Smooth muscle cell of the brain vasculature (primary cell): Measurements from ENCODE around the gene TGM2.

Experiments
- DNase-seq: peaks from one replicate; pipeline ENCODE4 v3.0.0-alpha.2; 2012; ENCODE audit warnings: low read depth, low spot score

Gene TGM2

DNA sequence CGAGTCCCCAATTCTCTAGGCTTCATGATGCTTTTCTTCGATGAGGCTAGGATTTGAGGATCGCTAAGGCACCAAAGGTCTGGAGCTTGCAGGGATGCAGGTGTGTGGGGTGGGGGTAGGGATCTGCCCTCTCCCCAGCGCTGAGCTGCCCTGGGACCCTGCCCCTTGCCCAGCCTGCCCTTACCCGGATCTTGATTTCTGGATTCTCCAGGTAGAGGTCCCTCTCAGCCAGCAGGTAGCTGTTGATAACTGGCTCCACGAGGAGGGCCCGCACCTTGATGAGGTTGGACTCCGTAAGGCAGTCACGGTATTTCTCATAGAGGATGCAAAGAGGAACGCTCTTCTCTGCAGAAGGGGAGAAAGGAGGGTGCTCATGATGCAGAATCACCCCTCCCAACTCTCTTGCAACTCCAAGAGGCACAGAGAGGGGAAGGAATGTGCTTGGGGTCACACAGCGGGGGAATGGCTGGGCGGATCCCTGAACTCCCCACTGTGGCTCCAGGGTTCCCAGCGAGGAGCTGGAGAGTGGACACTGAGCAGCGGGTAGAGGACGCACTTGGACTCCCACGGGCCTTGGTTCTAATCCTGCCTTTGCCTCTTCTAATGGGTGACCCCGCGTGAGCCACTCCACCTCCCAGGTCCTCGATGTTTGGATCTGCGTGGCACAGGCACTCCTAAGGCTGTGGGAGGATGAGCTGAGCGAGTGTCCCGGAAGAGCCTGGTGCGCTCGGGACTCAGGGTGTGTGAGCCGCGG lies 32.7 kb downstream of the TGM2 start:
- DNase-seq: no peak

DNA sequence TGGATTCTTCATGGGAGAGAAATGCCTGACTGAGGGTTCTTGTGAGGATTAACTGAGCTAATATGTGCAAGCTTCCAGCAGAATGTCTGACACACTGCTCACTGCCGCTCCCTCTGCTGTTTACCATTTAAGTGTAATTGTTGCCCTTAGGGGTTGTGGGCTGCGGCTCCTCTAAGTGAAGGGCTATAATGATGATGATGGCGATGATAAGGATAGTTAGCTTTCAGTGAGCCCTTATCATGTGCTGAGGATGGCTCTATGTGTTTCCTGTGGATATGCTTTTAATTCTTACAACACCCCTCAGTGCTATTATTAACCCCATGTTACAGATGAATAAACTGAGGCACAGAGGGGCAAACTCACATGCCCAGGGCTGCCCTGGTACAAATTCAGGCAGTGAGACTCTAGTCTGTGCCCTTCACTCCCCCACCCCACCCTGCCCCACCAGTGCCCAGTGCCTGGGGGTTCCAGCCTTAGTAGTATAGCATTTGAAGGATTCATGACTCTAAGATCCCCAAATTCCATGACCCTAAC lies 33.4 kb downstream of the TGM2 start:
- DNase-seq: no peak

DNA sequence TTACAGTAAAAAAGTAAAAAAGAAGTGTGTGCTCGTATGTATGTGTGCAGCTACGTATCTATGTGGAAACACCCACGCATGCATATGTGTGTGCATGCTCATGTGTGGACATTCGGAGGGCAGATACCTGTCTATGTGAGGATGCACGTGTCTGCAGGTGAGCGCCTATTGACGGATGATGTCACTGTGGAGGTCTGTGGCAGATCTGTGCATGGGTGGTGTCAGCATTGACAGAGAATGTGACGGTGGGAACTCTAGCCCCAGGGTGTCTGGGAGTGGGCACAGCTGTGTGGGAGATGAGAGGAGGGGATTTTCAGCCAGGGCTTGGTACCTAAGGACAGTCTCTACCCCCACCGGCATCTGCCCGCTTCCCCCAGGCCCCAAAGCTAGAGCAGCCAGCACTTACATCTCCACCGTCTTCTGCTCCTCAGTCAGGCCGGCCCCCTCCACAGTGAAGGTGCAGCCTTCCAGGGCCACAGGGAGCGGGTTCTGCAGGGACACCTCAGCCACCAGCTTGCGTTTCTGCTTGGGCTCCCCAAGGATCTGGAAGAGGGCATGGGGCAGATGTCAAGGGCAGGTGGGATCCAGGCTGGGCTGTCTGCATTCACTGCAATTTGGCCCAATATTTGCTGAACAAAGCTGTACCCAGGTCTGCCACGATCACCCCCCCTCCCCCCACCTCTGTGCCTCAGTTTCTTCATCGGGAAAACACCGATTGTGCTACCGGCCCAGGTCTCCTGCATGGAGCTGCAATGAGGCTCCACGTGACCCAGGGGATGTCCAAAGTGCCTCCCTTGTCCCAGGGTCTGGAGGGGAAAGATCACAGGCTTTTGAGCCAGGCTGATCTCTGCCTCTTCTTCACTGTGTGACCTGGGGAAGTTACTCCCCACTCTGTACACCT lies 34.1 kb downstream of the TGM2 start:
- DNase-seq: no peak

DNA sequence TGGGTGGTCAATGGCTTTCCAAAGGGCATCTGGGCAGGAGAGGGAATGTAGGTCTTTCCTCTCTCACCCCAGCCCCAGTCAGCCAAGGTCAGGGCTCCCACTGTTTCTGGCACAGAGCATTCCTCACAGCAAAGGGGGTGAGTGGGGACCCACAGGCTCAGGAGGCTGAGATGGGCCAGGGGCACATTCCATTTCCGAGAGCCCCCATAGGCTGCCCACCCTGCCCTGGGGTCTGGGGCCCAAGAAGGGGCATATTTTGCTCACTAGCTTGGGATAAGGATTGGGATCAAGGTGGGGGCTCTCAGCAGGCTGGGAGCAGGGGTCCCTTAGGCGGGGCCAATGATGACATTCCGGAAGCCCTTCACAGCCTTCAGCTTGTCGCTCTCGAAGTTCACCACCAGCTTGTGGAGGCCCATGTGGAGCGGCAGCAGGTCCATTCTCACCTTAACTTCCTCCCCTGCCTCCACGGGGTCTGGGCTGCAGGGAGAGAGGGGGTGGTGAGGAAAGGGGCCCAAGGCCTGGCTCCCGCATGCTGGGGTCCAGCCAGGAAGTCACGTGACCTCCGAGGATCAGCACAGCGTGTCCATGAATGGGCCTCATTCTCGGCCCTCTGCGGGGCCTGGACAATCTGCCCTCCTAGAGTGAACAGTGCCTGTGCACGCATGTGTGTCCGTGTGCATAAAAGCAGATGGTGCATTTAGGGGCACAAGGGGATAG lies 35.0 kb downstream of the TGM2 start:
- DNase-seq: no peak

DNA sequence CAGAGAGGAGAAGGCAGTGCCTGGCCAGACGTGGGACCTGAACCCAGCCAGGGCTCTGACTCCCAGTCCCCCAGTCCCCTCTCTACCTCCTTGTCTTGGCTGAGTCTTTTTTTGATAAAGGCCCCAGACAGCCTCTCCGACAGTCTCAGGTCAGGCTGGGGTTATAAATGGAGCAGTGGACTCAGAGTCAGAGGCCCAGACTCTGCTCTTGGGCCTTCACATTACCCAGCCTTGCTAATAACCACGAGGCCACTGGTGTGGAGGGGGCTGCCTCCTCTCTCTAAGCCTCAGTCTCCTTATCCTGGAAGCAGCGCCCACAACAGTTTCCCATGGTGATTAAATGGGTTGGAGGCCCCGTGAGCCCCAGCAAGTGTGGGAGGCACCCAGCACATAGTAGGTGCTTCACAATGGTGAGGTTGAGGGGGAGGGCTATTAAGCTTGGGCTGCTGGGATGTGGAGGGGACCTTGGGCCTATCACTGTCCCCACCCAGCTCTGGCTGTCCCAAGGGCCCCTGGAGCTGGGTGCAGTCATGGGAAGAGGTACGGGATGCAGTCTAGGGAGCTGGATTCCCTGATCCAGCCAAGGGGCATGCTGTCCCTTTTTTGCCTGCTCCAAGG lies 35.7 kb downstream of the TGM2 start:
- DNase-seq: no peak

DNA sequence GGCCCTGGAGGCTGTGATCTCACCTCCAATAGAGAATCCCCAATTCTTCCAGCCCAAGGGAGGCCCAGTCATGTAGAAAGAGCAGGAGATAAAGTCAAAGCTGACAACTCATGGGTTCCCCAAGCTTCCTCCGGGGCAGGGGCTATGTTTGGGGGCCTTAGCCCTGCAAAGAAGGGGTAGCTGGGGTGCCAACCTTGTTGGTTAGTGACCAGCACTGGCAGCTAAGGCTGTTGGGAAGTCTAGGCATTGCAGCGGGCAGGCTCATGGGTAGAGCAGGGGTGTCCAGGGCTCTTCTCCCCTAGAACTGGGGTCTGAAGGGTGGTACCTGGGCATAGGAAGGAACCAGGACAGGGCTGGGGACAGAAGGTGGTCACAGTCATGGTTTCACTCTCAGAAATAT lies 36.4 kb downstream of the TGM2 start:
- no peak for DNase-seq

DNA sequence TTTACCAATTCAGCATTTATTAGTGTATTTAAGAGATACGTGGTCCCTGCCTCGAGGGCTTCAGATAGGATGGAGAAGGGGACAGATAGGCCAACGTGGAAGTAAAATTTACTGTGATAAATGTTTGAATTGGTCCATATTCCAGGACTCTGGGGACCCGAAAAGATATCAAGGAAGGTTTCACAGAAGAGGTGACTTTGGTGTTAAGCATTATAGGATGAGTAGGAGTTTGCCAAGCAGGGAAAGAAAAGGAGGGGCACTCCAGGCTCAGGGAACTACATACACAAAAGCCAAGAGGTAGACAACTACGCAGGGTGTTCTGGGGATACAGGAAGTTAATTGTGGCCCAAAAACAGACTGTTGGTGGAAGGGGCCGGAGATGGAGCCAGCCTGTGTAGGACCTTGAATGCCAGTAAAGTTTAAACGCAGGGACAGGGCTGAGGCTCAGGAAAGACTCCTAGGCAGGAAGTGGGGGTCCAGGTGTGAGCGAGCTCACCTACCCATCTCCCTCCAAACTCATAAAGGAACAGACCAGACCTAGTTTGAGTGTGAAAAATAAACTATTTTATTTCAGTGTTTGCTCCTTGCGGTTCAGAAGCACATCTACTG lies 37.0 kb downstream of the TGM2 start:
- no peak for DNase-seq

DNA sequence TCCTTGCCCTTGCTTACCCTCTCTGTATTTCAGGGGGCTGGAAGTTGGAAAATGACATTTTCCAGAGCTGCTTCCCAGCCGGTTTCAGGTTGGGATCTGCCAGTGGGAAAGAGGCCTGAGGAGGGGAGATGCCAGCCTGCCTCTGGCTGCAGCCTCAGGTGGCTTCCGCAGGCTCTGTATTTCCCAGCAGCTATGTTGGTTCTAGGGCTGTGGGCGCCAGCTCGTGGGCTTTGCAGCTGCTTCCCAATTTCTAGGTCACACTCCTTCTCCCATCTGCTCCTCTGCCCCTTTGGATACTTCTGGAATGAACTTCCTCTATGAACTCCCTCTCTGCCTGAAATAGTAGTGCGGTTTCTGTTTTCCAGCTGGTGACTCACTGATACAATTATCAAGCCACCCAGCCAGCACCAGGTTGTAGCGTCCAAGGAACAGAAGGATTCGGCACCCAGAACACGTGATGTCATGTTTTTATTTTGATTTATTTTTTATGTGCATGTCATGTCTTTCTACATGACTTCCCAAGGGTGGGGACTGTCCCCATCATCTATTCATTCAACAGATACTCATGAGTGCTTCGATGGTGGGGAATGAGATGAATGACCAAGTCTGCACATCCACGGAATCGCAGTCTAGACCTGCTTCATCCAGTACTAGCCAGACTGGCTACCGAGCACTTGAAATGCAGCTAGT lies 38.0 kb downstream of the TGM2 start:
- no peak for DNase-seq

DNA sequence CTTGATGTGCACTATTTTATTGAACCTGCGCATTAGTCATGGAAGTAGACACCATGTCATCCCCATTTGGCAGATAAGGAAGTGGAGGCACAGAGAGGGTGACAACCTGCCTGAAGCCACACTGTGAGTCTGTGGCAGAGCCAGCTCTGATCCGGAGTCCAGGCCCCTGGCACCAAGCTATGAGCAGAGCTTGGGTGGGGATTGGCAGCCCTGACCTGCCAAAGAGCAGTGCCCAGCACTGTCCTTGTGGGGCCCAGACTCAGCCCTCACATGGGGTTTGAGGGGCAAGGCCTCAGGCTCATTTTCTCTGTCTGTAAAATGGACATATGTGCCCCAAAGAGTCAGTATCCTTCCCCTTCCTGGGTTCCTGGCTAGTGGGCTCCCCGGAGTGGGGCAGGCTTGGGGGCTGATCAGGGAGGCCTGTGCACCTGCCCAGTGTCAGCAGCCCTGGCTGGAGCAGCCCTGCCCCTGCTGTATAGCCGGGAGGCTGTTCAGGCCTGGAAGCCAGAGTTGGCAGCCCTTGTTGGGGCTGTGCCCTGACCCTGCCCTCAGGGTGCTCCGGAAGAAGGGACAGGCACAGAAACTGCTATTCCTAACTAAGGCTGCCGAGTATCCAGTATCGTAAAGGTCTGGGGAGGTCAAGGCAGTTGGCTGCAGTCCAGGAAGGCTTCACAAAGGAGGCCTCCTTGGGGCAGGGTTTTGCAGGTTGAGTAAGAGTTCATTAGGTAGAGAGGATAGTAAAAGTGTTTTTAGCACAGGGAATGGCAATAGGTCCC lies 38.7 kb downstream of the TGM2 start:
- DNase-seq: no peak

DNA sequence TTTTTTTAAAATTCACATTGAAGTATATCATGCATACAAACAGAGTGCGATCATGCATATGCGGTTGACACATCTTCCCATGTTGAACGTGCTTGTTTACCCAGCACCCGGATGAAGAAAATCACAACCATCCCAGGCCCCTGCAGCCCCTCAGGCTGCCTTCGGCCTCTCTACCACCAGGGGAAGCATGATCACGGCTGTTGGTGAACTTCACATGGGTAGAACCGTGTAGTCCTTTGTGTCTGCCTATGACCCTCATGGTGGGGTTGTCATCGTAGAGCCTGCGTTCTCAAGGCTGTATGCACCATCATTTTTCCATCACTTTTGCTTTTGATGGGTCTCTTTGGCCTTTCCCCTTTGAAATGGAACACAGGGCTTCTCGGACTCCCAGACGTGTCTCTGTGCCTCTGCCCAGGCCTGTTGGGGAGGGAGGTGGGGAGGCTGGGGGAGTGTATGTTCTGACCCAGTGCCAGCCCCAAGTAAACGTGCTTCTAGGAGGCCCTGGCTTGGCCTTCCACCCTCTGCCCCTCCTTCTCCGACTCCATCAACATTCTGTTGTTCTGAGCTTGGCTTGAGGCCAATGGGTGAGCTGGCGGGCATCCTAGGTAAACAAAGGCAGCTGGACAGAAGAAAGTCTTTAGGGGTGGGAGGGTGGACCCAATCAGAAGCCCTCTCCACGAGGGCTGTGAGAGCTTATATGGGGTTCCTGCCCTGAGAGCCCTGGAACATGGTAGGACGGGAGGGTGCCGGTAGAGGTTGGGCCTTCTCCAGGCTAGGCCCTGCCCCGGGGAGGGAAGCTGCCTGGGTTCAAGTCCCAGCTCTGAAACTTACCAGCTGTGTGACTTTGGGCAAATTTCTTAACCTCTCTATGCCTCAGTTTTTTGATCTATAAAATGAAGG lies 39.7 kb downstream of the TGM2 start:
- no peak for DNase-seq

DNA sequence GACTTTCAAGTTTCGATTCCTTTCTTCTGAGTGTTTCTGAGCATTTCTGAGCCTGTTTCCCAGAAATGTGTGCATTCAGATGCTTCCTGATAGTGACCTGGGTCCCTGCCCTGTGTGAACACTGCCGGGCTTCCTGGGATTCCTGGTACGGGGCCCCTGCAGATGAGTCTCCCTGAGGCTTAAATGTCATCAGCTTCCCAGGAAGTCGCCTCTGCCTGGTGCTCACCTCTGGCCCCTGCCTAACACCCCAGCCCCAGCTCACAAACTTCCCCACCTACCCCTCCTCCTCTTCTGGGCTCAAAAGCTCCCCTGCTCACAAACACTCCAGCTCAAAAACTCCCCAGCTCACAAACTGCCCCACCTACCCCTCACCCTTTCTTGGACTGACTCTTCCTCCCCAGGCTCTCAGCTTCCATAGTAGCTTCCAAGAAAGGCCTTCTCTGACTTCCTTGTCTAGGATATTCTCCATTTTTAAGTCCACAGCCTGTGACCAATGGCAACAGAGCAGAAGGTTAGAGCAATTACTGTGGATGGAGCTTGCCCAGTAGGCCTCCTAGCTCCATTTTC lies 42.0 kb downstream of the TGM2 start:
- no peak for DNase-seq

DNA sequence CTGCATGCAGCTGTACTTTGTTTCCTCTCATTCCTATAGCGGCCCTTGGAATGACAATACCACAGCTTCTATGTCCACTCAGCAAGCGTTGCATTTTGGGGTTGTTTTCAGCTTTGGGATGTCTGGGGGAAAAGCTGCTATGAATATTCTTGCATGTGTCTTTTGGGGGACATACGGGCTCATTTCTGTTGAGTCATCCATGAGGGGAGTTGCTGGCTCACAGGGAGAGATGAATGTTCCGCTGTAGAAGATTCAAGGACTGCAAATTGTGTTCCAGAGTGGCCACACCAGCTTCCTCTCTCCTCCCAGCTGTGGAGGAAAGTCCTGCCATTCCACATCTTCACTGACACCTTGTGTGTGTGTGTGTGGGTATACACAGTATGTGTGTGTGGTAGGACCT lies 43.3 kb downstream of the TGM2 start:
- DNase-seq: no peak

DNA sequence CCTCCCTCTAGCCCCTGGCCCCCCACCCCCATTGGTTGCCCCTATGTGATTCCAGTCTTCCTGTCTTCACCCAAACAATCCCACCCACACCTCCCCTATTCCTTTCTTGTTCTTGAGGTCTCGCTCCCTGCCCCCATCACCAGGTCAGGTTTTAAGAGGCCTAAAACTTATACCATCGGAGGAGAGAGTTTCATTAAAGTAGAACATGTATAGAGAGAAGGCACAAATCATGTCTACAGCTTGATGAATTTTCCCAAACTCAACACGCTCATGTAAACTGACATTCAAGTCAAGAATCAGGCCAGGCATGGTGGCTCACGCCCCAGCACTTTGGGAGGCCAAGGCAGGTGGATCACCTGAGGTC lies 44.5 kb downstream of the TGM2 start:
- no peak for DNase-seq

DNA sequence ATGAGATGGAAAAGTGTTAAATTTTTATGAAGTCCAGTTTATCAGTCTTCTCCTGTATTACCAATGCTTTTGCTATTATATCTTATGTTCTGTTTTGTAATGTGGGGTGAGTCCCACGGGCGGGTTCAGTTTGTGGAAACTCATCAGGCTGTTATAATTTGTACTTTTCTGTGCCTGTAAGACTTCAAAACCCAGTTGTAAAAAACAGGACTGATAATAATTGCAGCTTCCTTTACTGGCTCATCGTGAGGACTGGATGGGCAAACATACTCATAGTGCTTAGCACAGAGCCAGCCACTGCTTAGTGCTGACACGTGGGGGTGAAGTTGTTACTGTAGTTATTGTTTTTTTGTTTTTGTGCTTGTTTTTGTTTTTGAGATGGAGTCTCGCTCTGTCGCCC lies 45.6 kb downstream of the TGM2 start:
- no peak for DNase-seq

DNA sequence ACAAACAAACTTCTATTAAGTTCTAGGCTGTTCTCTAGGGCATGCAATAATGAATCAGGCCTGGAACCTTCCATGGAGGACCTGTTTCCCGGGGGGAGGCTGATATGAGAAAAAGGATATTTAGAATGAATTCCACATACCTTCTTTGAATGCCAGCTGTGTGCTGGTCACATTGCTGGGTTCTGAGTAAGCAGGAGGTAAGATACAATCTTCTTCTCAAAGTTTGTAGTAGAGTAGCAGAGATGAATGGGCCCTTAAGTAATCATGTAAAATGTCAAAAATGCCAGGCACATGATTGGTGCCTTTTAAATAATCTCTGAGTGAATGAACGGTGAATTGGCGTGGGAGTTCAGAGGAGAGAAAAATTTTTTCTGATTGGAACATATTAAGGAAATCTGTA lies 47.4 kb downstream of the TGM2 start:
- DNase-seq: no peak

DNA sequence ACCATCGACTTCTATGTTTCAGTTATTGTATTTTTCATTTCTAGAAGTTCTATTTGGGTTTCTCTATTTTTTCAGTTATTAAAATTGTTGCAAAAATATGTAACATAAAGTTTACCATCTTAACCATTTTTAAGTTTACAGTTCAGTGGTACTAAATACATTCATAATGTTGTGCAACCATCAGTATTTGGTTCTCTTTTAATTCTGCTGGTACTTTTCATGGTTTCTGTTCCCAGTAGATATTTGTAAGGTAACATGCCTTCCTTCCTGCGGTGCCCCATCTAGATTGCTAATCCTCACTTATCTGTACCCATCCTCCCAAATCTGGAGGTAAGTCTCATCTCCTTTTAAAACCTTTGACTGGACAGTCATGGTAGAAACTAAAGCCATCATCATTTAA lies 47.9 kb downstream of the TGM2 start:
- no peak for DNase-seq

DNA sequence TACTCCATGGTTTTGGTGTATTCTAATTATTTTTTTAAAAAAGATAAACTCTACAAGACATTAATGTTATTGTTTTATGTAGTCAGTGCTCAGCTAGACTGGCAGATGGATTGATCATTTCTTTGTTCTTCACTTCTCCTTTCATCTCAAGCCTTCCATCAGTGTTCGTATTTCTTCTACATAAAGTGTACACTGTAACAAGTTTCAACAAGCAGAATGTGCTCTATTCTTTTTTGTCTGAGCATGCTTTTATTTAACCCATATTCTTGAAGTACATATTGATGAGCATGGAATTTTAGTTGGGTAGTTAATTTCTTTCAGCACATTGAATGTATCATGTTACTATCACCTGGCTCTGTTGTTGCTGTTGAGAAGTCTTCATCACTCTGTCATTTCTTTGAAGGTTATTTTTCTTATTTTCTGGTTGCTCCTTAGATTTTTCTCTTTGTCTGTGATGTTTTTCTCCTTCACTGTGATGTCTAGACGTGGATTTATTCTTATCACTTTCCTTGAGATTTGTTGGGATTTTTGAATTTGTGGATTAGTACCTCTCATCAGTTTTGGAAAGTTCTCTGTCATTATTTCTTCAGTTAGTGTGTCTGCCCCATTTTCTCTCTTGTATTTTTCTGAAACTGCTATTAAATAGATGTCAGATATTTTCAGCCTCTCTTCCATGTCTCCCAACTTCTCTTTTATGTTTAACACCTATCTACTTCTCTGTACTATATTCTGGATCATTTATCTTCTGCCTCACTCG lies 48.5 kb downstream of the TGM2 start:
- DNase-seq: no peak

DNA sequence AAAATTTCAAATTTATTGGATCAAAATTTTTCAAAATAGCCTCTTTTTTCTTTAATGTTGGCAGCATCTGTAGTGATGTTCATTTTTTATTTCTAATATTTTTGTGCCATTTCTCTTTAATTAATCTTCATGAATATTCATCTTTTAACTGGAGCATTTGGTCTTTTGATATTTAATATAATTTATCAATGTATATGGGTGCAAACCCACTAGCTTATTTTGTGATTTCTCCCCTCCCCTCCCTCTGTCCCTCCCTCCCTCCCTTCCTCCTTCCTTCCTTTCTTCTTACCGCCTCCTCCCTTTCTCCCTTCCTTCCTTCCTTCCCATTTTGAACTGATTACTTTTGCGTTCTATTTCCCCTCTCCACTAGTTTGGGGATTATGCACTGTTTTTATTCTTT lies 49.2 kb downstream of the TGM2 start:
- no peak for DNase-seq
